HG03575 (cell line): ENCODE data around the gene POLA1.
A peak's percentile ranks its signal among the peaks of the same experiment; 100 is the strongest.
"Not testable (repeated sequence)": the region's sequence is repeated elsewhere in the genome, so short reads cannot be mapped to it uniquely, and the experiment has no call there.

ENCODE experiments used
- ATAC-seq: cut with Tn5 transposase; IDR thresholded peaks from one replicate; pipeline ENCODE4 v1.9.1; 2021; ENCODE audit not compliant: unreplicated experiment, insufficient number of reproducible peaks, low FRiP score; ENCODE audit errors: extremely low read depth

POLA1 gene, protein sequence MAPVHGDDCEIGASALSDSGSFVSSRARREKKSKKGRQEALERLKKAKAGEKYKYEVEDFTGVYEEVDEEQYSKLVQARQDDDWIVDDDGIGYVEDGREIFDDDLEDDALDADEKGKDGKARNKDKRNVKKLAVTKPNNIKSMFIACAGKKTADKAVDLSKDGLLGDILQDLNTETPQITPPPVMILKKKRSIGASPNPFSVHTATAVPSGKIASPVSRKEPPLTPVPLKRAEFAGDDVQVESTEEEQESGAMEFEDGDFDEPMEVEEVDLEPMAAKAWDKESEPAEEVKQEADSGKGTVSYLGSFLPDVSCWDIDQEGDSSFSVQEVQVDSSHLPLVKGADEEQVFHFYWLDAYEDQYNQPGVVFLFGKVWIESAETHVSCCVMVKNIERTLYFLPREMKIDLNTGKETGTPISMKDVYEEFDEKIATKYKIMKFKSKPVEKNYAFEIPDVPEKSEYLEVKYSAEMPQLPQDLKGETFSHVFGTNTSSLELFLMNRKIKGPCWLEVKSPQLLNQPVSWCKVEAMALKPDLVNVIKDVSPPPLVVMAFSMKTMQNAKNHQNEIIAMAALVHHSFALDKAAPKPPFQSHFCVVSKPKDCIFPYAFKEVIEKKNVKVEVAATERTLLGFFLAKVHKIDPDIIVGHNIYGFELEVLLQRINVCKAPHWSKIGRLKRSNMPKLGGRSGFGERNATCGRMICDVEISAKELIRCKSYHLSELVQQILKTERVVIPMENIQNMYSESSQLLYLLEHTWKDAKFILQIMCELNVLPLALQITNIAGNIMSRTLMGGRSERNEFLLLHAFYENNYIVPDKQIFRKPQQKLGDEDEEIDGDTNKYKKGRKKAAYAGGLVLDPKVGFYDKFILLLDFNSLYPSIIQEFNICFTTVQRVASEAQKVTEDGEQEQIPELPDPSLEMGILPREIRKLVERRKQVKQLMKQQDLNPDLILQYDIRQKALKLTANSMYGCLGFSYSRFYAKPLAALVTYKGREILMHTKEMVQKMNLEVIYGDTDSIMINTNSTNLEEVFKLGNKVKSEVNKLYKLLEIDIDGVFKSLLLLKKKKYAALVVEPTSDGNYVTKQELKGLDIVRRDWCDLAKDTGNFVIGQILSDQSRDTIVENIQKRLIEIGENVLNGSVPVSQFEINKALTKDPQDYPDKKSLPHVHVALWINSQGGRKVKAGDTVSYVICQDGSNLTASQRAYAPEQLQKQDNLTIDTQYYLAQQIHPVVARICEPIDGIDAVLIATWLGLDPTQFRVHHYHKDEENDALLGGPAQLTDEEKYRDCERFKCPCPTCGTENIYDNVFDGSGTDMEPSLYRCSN (N-terminal part only)

DNA sequence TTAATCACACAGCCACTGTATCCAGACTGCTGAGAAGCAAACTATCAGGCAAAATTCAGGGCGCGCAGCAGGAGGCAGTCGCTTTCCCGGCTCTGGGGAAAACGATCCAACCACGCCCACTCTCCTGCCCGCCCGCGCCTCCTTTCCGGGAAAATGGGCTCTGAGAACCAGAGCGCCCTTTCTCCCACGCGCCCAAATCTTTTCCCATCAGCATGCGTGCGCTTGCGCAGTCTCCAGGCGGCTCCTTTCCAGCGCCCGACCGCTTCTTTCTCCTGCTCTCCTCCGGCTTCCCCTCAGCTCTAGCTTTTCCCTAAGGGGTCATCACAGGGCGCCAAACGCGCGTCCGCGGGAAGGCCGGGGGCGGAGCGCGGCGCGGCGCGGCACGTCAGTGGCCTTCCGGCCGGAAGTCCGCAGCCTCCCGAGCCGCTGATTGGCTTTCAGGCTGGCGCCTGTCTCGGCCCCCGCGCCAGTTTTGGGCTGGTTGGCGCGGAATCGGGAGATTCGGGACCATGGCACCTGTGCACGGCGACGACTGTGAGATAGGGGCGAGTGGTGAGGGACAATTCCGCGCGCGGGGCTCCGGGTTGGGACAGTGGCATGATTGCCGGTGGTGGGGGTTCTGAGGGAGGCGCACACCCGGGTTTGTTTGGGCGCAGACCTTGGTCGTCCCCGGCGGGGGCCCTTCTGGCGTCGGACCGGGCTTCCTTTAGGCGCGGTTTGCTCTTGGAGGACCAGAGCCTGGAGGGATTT is at the start of gene POLA1:
Gene POLA1 (plus strand): TSS at position 466 of the 750 bp plus-strand sequence. CDS start 44 bp downstream, at position 510.
- ATAC-seq = peak; percentile 55

- ATAC-seq = no peak
Observed at GRCh38 chrX:24646006-24646405, 47.7 kb upstream of the POLA1 start.

DNA sequence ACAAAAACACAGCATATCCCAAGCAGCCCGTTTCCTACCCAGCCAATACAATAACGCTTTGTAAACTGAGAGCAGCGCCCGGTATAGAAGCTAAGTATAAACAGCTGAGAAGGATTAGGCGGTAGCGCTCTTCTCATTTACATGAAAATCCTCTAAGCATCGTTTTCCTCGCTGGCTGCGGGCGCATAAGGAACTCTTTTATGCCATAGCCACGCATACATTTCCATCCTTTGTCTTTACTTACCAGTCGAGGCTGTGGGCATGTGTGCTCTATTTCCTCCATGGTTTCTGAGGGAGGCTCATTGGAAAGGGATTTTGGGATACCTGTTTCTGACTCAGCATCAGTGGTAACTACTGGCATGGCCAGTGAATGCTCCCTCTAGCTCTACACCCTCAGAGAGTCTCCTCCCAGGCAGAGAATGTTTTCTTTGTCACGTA is 47.0 kb upstream of the POLA1 start:
- no peak for ATAC-seq

- no peak for ATAC-seq
Observed at GRCh38 chrX:24647257-24648058, 46.3 kb upstream of the POLA1 start, which contains the start of gene PCYT1B. PCYT1B (minus strand) TSS chrX:24647347; CDS start chrX:24647105, 242 bp downstream.

GRCh38 chrX:24648495-24648894 is 45.2 kb upstream of the POLA1 start:
- no peak for ATAC-seq

GRCh38 chrX:24651783-24652182 is 41.9 kb upstream of the POLA1 start:
- no peak for ATAC-seq

DNA sequence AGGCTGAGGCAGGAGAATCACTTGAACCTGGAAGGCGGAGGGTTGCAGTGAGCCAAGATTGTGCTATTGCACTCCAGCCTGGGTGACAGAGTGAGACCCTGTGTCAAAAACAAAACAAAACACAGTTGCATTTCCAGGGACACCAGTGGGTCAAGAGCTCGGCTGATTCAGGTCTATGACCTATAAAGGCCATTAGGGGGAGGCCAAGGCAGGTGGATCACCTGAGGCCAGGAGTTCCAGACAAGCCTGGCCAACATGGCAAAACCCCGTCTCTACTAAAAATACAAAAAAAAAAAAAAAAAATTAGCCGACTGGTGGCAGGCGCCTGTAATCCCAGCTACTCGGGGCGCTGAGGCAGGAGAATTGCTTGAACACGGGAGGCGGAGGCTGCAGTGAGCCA is 38.0 kb upstream of the POLA1 start:
- ATAC-seq = not testable (repeated sequence)

GRCh38 chrX:24657671-24658386 is 35.9 kb upstream of the POLA1 start:
- no peak for ATAC-seq

DNA sequence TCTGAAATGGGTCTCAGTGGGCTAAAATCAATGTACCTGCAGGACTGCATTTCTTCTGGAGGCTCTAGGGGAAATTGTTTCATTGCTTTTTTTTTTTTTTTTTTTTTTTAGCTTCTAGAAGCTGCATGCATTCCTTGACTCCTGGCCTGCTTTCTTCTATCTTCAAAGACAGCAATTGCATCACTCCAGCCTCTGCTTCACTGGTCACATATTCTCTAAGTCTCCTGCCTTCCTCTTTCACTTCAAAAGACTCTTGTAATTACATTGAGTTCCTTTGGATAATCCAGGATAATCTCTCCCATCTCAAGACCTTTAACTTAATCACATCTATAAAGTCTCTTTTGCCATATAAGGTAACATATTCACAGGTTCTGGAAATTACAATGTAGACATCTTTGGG is 35.3 kb upstream of the POLA1 start:
- ATAC-seq = no peak

DNA sequence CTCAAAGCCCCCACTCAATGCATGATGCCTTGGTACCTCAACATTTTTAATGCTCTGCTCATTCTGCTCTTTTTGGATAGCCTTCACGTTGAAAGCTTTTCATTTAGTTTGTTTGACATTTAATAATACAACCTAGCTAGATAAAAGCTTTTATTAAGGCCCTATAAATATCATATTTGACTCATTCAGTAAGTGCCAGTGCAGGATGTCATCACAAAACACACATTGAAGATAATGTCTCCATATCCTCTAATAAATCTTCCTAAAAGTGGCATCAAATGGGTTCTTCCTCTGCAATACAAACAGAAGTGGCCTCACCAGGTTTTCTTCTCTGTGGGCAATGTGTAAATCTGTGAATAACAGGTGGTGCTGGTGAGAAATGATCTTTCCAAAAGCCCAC is 34.6 kb upstream of the POLA1 start:
- ATAC-seq = no peak

GRCh38 chrX:24659646-24660045 is 34.1 kb upstream of the POLA1 start:
- ATAC-seq = no peak

DNA sequence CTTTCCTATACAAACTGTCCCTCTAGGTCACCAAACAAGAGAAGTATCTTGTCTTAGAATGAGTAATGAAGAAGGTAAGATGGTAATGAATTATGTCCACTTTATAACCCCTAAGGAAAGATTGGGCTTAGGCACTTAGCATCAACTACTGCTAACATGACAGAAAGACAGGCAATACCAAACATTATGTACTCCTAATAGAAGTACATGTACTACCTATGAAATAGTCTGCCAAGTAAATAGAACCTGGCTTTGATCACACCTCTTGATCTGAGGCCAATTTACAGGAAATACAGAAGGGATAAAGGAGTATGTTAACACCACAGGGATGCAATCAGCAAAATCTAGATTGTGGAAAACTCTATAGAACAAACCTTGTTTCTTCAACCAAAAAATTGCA is 32.4 kb upstream of the POLA1 start:
- ATAC-seq = no peak

DNA sequence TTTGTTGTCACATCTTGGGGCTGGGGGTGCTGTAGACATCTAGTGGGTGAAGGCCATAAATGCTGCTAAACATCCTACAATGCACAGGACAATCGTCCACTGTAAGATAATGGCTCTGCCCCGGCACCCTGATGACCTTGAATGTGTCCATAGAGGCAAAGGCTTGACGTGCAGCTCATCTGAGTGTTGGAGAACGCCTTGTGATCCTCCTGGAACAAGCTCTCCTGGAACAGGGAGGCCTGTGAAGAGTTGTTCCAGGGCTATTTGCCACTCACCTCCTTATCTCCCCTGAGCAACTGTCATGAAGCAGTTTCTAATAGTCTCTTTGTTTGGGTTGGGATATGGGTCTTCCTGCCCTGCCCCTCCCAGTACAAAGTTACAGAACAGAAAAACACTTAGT is 31.4 kb upstream of the POLA1 start:
- no peak for ATAC-seq

- no peak for ATAC-seq
Observed at GRCh38 chrX:24668111-24668510, 25.6 kb upstream of the POLA1 start.

GRCh38 chrX:24672701-24673190 is 21.0 kb upstream of the POLA1 start:
- ATAC-seq = no peak

DNA sequence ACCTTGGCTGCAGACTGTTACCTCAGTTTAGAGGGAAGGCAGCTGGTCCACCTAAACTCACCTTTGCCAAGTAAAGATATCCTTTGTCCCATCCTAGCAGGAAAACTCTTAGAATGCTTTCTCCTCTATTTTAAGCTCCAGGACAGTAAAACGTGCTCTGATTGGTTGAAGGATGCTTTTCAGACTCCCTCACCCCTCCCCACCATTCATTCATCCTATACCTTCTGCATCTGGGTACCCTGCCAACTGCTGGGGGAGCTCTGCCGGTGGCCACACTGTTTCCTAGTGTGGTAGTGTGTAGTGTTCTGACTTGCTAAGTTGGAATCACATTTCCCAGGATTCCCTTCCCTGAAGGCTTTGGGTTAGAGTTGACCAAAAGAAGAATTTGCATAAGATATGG is 20.3 kb upstream of the POLA1 start:
- ATAC-seq = no peak
